ENCODE measurements around the gene AMZ2.
A peak's percentile ranks its signal among the peaks of the same experiment; 100 is the strongest.
"Not testable (repeated sequence)": the region's sequence is repeated elsewhere in the genome, so short reads cannot be mapped to it uniquely, and the experiment has no call there.

Gene AMZ2

GRCh38 chr17:68253426-68253825 lies 5.6 kb downstream of the AMZ2 start:
- DNase-seq = peak in 2 of 5 experiments; percentile 56 to 62

- DNase-seq = no peak
Measured at GRCh38 chr17:68255151-68255550, 7.3 kb downstream of the AMZ2 start.

- DNase-seq = peak in 2 of 5 experiments; percentile 59 to 80
Measured at GRCh38 chr17:68255731-68256538, 8.1 kb downstream of the AMZ2 start.

GRCh38 chr17:68256701-68257100 lies 8.9 kb downstream of the AMZ2 start:
- not testable (repeated sequence) for DNase-seq

GRCh38 chr17:68257934-68258333 lies 10.1 kb downstream of the AMZ2 start:
- peak in 1 of 5 experiments; percentile 35 for DNase-seq

- DNase-seq = peak; percentile 42 to 95 (median 76)
Measured at GRCh38 chr17:68258890-68259647, 11.2 kb downstream of the AMZ2 start.

GRCh38 chr17:68259648-68259951 lies 11.8 kb downstream of the AMZ2 start:
- not testable (repeated sequence) for DNase-seq

- no peak for DNase-seq
Measured at GRCh38 chr17:68260051-68260762, 12.4 kb downstream of the AMZ2 start.

GRCh38 chr17:68262467-68262866 lies 14.6 kb downstream of the AMZ2 start:
- DNase-seq = not testable (repeated sequence)

GRCh38 chr17:68263101-68263681 lies 15.3 kb downstream of the AMZ2 start:
- peak in 1 of 5 experiments; percentile 66 for DNase-seq

GRCh38 chr17:68265833-68266232 lies 18.0 kb downstream of the AMZ2 start:
- peak in 1 of 5 experiments; percentile 34 for DNase-seq

- no peak for DNase-seq
Measured at GRCh38 chr17:68273722-68274121, 25.9 kb downstream of the AMZ2 start.

- DNase-seq = not testable (repeated sequence)
Measured at GRCh38 chr17:68276339-68276738, 28.5 kb downstream of the AMZ2 start.

GRCh38 chr17:68277807-68278206 lies 30.0 kb downstream of the AMZ2 start:
- no peak for DNase-seq

GRCh38 chr17:68281965-68282364 lies 34.1 kb downstream of the AMZ2 start:
- not testable (repeated sequence) for DNase-seq

- no peak for DNase-seq
Measured at GRCh38 chr17:68288375-68288774, 40.5 kb downstream of the AMZ2 start.

- peak in 2 of 5 experiments; percentile 17 to 43 for DNase-seq
Measured at GRCh38 chr17:68288804-68289203, 41.0 kb downstream of the AMZ2 start.

- no peak for DNase-seq
Measured at GRCh38 chr17:68289473-68289872, 41.6 kb downstream of the AMZ2 start.

- peak in 1 of 5 experiments; percentile 6 for DNase-seq
Measured at GRCh38 chr17:68289936-68290267, 42.1 kb downstream of the AMZ2 start.

- DNase-seq = peak; percentile 38 to 89 (median 65)
Measured at GRCh38 chr17:68290268-68290954, 42.6 kb downstream of the AMZ2 start.

- DNase-seq = peak; percentile 67 to 96 (median 79)
Measured at GRCh38 chr17:68290955-68291835, 43.4 kb downstream of the AMZ2 start, which contains the start of the genes ARSG and SLC16A6. Gene ARSG (plus strand): TSS chr17:68291495. CDS start chr17:68307494, 15,999 bp downstream. Gene SLC16A6 (minus strand): TSS chr17:68291127. CDS start chr17:68278320, 12,807 bp downstream.
